Osteocyte (in vitro differentiated cells): ENCODE data around the gene CRB1. TPM values are rescaled to one million over a fixed set of nuclear protein-coding genes. Genes with fewer than 3 reads are reported as not detected.

Experiments
- DNase-seq: peaks from one replicate; pipeline ENCODE4 v3.0.0; 2021; ENCODE audit warnings: mixed read lengths; ENCODE audit not compliant: unreplicated experiment; ENCODE audit errors: extremely low spot score
- H3K27ac Mint-ChIP-seq: one replicate; pipeline ENCODE4 v1.8.0; 2021; ENCODE audit warnings: mild to moderate bottlenecking, mixed read lengths; ENCODE audit not compliant: unreplicated experiment
- H3K27me3 Mint-ChIP-seq: one replicate; pipeline ENCODE4 v1.8.0; 2021; ENCODE audit warnings: mixed read lengths; ENCODE audit not compliant: unreplicated experiment
- H3K36me3 Mint-ChIP-seq: one replicate; pipeline ENCODE4 v1.8.0; 2021; ENCODE audit warnings: mixed read lengths; ENCODE audit not compliant: unreplicated experiment
- H3K4me1 Mint-ChIP-seq: one replicate; pipeline ENCODE4 v1.8.0; 2021; ENCODE audit warnings: mixed read lengths; ENCODE audit not compliant: unreplicated experiment
- H3K4me3 Mint-ChIP-seq: one replicate; pipeline ENCODE4 v1.8.0; 2021; ENCODE audit warnings: mild to moderate bottlenecking, moderate library complexity, mixed read lengths; ENCODE audit not compliant: unreplicated experiment
- H3K9me3 Mint-ChIP-seq: one replicate; pipeline ENCODE4 v1.8.0; 2021; ENCODE audit warnings: mixed read lengths; ENCODE audit not compliant: unreplicated experiment
- long read RNA-seq: library from polyadenylated mRNA; unstranded; transcript quantifications from one replicate; pipeline ENCODE4 v2.0.0, GENCODE V29; 2021
- total RNA-seq: library from RNA; stranded (reverse); gene quantifications from 2 replicates; pipeline ENCODE4 v1.2.1, GENCODE V29; 2021
- TF ChIP-seq, protein P1 (sequence below): fragments of 200-600 bp; sonication (generic); IDR thresholded peaks from 2 replicates; pipeline ENCODE4 v1.5.0; 2021; ENCODE audit warnings: antibody characterized with exemption, mild to moderate bottlenecking, moderate library complexity

Gene CRB1
- total RNA-seq, result not detected in 2 replicates
- long read RNA-seq, result 0 reads

GRCh38 chr1:197268012-197268411, at the start of gene CRB1:
Gene CRB1 (plus strand): TSS chr1:197268252. CDS start chr1:197268413, 161 bp downstream.
- Mint-ChIP-seq H3K27ac (no peak within 1 kb of the TSS), H3K27me3 (peaks cover 58% of the 10 kb centered on the region), H3K4me1 (no peaks in the 10 kb centered on the region), H3K9me3 (no peaks in the 10 kb centered on the region), H3K4me3 (no peak within 1 kb of the TSS), H3K36me3 (no peaks in the 10 kb centered on the region)
- no peak for DNase-seq
- TF ChIP-seq, protein P1, sequence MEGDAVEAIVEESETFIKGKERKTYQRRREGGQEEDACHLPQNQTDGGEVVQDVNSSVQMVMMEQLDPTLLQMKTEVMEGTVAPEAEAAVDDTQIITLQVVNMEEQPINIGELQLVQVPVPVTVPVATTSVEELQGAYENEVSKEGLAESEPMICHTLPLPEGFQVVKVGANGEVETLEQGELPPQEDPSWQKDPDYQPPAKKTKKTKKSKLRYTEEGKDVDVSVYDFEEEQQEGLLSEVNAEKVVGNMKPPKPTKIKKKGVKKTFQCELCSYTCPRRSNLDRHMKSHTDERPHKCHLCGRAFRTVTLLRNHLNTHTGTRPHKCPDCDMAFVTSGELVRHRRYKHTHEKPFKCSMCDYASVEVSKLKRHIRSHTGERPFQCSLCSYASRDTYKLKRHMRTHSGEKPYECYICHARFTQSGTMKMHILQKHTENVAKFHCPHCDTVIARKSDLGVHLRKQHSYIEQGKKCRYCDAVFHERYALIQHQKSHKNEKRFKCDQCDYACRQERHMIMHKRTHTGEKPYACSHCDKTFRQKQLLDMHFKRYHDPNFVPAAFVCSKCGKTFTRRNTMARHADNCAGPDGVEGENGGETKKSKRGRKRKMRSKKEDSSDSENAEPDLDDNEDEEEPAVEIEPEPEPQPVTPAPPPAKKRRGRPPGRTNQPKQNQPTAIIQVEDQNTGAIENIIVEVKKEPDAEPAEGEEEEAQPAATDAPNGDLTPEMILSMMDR, result no peak

DNA sequence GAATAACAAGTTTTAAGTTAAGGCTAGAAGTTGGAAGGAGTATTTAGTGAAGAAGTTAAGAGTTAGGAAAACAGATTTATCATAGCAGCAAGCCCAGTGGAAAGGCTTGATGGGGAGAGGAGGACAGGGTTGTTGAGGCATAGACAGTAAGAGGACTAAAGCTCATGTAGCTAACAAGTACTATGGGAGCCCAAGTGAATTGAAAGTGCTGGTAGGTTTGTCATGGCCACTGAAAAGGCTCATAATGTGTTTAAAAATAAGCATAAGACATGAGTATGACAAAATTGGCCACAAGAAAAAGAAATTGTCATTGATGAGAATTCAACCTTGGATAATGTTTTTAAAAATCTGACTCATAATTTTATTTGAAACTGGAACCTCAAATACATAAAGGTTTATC, 49.2 kb upstream of the CRB1 start:
- peaks cover 5% of the 10 kb centered on the region for H3K9me3 Mint-ChIP-seq
- no peak overlapping the region for H3K27ac Mint-ChIP-seq
- H3K36me3 Mint-ChIP-seq, result peaks cover 2% of the 10 kb centered on the region
- no peak for DNase-seq
- TF ChIP-seq, protein P1, result no peak
- H3K4me1 Mint-ChIP-seq, result no peaks in the 10 kb centered on the region
- no peak overlapping the region for H3K4me3 Mint-ChIP-seq
- no peaks in the 10 kb centered on the region for H3K27me3 Mint-ChIP-seq

DNA sequence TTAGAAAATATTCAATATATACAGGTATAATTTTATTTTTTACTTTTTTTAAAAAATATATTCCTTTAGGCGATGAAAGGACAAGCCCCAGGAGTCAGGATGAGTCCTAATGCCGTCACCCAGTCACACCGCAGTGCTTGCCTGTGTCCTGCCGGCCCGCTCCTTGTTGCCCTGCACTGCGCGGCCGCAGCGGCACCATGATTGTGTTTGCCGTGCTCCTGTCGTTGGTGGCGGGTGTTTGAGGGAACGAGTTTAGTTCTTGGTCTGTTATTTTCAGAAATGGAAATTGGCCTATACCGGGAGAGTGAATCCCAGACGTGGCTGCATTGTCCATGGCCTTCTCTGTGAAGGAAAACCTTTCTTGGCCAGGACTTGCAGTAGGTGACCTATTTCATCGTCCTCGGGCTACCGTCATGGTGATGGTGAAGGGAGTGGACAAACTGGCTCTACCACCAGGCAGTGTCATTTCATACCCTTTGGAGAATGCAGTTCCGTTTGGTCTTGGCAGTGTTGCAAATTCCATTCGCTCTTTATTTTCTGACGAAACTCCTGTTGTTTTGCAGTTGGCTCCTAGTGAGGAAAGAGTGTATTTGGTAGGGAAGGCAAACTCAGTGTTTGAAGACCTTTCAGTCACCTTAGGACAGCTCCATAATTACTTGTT, 45.9 kb upstream of the CRB1 start:
- H3K4me1 Mint-ChIP-seq, result no peaks in the 10 kb centered on the region
- peaks cover 4% of the 10 kb centered on the region for H3K9me3 Mint-ChIP-seq
- TF ChIP-seq, protein P1, result no peak

GRCh38 chr1:197222780-197223179, 45.3 kb upstream of the CRB1 start:
- Mint-ChIP-seq H3K4me3 (no peak overlapping the region), H3K36me3 (no peaks in the 10 kb centered on the region), H3K9me3 (no peaks in the 10 kb centered on the region), H3K27ac (no peak overlapping the region), H3K4me1 (no peaks in the 10 kb centered on the region), H3K27me3 (no peaks in the 10 kb centered on the region)
- DNase-seq, result no peak
- TF ChIP-seq, protein P1, result no peak

More for the DNA sequence above, 45.9 kb upstream of the CRB1 start:
- Mint-ChIP-seq H3K4me3 (no peak overlapping the region), H3K27ac (no peak overlapping the region), H3K27me3 (no peaks in the 10 kb centered on the region), H3K36me3 (no peaks in the 10 kb centered on the region)
- DNase-seq, result no peak

- no peaks in the 10 kb centered on the region for H3K4me1 Mint-ChIP-seq
- H3K9me3 Mint-ChIP-seq, result no peaks in the 10 kb centered on the region
- H3K4me3 Mint-ChIP-seq, result no peak overlapping the region
- no peaks in the 10 kb centered on the region for H3K27me3 Mint-ChIP-seq
- TF ChIP-seq, protein P1, result peak; percentile 48
- no peak overlapping the region for H3K27ac Mint-ChIP-seq
- DNase-seq, result no peak
- no peaks in the 10 kb centered on the region for H3K36me3 Mint-ChIP-seq
Observed at GRCh38 chr1:197224160-197224559, 43.9 kb upstream of the CRB1 start.
